Muscle layer of colon (tissue), 2 donors: ENCODE data around the gene TNXB.

Experiments used
- H3K27ac ChIP-seq: one replicate; pipeline ENCODE4 v1.7.0; 2013; ENCODE audit warnings: low read depth, mild to moderate bottlenecking, low read length, moderate library complexity
- H3K27me3 ChIP-seq, 2 donors: one replicate each; pipeline ENCODE4 v1.7.0; 2013; ENCODE audit warnings: low read length in 2 of 2, mild to moderate bottlenecking in 2 of 2; ENCODE audit not compliant: insufficient read depth in 2 of 2, control insufficient read depth in 1 of 2
- H3K36me3 ChIP-seq: one replicate; pipeline ENCODE4 v1.7.0; 2013; ENCODE audit warnings: mild to moderate bottlenecking, low read length; ENCODE audit not compliant: insufficient read depth
- H3K4me1 ChIP-seq: one replicate; pipeline ENCODE4 v1.7.0; 2013; ENCODE audit warnings: mild to moderate bottlenecking, low read length; ENCODE audit not compliant: insufficient read depth
- H3K4me3 ChIP-seq, 2 donors: one replicate each; pipeline ENCODE4 v1.7.0; 2013; ENCODE audit warnings: low read length in 2 of 2, low read depth in 1 of 2, mild to moderate bottlenecking in 1 of 2, moderate library complexity in 1 of 2
- H3K9ac ChIP-seq: one replicate; pipeline ENCODE4 v1.7.0; 2013; ENCODE audit warnings: low read length
- H3K9me3 ChIP-seq: one replicate; pipeline ENCODE4 v1.7.0; 2013; ENCODE audit warnings: mild to moderate bottlenecking, low read length
- donor health status: abdominal sarcoma.
- donor health status: Adenocarcinoma of cecum.

Gene TNXB

DNA sequence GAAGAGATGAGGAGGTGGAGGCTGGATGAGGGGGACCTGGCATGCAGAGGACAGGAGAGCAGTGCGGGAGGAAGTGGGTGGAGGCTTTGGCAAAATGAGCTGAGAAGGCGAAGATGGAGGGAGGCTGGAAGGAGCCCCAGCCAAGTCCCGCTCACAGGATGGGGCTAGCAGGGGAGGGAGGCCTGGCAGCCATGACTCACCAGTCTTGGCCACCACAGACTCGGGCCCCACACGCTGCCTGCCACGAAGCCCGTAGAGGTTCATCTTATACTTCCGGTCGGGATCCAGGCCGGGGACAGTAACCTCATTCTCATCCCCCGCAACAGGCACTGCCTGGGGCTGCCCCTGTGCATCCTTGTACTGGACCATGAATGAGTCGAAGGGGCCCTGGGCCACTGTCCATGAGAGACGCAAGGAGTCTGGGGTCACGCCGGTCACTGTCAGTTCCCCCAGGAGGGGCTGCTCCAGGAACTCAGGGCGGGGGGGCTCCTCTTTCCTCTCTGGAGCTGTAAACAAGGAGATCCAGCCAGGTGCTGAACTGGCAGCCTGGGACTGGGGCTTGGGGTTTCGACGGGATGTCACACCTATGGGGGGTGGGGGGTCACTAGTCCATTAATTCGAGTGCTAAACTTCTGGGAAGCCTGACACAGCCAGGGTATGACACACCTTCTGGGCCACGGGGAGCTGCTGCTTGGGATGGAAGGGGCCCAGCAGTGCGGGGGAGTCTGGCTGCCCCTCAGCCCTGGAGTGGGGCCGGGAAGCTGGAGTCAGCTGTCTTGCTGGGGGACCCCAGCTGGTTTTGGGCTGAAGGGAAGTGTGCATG, 27.8 kb downstream of the TNXB start:
- peaks cover 27% of the 10 kb centered on the region for H3K4me1 ChIP-seq
- H3K9me3 ChIP-seq = no peaks in the 10 kb centered on the region
- no peak overlapping the region for H3K9ac ChIP-seq
- no peak overlapping the region for H3K4me3 ChIP-seq
- H3K36me3 ChIP-seq = peaks cover 22% of the 10 kb centered on the region
- H3K27ac ChIP-seq = peak overlapping the region; percentile 9
- peaks cover 0 to 14% of the 10 kb centered on the region in 2 donors for H3K27me3 ChIP-seq

DNA sequence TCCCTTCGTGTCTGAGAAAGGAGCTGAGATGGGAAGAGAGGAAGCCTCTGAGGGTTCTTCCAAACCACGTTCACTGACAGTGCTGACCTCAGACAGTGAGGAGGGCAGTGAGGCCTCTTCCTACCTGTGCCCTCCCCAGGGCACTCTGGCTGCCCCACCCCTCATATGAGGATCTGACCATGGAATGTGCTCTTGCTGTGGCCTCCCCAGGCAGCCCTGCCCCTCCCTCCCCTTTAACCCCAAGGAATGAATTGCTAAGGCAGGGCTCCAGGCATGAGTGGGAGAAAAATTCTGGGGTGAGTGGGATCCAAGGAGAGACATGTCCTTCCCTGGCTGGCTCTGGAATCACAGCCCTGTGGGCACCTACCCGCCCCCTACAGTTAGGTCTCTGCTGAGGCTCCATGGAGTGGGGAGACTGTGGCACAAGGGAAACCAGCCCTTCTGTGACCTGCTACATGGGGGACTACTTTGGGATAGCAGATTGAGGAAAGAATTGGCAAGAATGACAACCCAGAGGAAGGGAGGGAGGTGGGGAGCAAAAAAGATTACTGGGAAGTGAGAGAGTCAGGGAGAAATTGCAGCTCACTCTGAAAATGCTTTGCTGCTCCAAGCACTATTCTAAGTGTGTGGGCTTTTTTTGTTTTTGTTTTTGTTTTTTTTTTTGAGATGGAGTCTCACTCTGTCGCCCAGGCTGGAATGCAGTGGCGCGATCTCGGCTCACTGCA, 29.4 kb downstream of the TNXB start:
- Histone ChIP-seq H3K36me3 (peaks cover 22% of the 10 kb centered on the region), H3K27ac (no peak overlapping the region), H3K9ac (no peak overlapping the region)

DNA sequence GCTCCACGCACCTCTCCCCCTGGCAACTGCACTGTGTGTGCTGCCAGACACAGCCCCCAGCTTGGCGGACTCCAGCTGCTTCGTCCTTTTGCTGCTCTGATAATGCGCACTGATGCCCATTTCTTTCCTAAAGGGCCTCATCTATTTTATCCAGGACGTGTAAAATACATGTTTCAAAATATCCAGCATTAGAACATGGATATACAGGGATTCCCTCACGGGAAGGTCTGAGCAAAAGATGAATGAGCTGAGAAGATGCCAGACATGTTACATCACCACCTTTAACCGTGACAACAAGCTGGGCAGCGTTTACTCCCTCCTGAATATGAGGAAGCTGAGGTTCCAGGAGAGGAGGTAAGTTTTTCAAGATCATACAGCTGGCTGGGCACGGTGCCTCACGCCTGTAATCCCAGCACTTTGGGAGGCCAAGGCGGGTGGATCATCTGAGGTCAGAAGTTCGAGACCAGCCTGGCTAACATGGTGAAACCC, 32.8 kb downstream of the TNXB start:
- peaks cover 14% of the 10 kb centered on the region for H3K36me3 ChIP-seq
- H3K27ac ChIP-seq = no peak overlapping the region
- peaks cover 10% of the 10 kb centered on the region for H3K4me1 ChIP-seq

More for the DNA sequence above, 29.4 kb downstream of the TNXB start:
- Histone ChIP-seq H3K27me3 (no peaks in the 10 kb centered on the region), H3K4me1 (peaks cover 27% of the 10 kb centered on the region), H3K4me3 (no peak overlapping the region), H3K9me3 (no peaks in the 10 kb centered on the region)

DNA sequence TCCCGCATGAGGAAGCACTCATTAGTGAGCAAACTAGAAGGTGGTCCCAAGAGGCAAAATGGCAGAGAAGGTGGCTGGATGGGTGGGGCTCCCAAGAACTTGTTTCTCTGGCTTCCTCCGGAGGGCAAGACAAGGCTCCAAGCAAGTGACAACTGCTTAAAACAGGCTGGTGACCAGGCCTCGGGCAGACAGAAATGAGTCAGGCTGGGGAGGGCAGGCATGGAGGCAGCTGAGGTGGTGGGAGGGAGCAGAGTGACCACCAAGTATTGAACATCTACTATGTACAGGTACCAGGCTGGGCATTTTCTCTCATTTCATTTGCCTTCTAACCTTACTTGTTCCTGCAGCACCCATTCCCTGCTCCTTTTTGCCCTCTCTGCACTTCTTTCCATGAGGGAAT, 33.4 kb downstream of the TNXB start:
- no peak overlapping the region for H3K9ac ChIP-seq
- H3K36me3 ChIP-seq = peaks cover 14% of the 10 kb centered on the region
- no peak overlapping the region for H3K4me3 ChIP-seq
- H3K27me3 ChIP-seq = no peaks in the 10 kb centered on the region
- no peak overlapping the region for H3K27ac ChIP-seq
- H3K4me1 ChIP-seq = peaks cover 7% of the 10 kb centered on the region
- no peaks in the 10 kb centered on the region for H3K9me3 ChIP-seq

More for the DNA sequence above, 32.8 kb downstream of the TNXB start:
- Histone ChIP-seq H3K9ac (no peak overlapping the region), H3K4me3 (no peak overlapping the region), H3K27me3 (no peaks in the 10 kb centered on the region), H3K9me3 (no peaks in the 10 kb centered on the region)

DNA sequence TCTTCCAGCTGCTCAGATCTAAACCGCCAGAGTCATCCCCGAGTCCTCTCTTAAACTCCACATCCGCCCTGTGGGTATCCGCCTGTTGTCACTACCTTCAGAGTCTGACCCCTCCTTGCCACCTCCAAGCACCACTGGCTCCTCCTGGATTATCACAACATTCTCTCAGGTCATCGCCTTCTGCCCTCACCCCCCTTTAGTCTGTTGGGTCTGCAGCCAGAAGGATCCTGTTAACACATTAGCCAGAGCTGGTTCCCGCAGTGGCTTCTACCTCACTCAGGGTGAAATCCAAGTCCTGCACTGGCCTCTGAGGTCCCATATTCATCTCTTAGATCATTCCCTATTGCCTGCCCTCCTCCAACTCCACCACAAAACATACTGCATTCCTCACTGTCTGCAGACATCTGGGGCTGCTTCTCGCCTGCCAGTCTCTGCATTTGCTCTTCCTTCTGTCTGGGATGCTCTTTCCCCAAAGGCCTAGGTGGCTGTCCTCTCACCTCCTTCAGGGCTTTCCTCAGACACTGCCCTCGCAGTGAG, 34.1 kb downstream of the TNXB start:
- peaks cover 14% of the 10 kb centered on the region for H3K36me3 ChIP-seq

DNA sequence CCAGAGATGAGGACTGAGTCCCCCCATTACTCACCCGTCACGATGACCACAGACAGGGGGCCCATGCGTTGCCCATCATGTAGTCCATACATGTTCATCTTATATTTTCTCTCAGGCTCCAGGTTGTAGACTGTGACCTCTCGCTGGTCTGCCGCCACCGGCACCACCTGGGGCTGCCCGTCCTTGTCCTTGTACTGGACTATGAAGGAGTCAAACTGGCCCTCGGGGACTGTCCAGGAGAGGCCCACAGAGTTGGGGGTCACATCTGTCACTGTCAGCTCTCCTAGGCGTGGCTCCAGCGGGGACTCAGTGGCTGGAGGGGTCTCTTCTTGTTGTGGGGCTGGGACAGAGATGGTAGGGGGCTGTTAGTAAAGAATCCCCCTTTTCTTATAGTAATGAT, 35.5 kb downstream of the TNXB start:
- H3K9me3 ChIP-seq = no peaks in the 10 kb centered on the region
- H3K36me3 ChIP-seq = peaks cover 9% of the 10 kb centered on the region
- peaks cover 10% of the 10 kb centered on the region for H3K4me1 ChIP-seq
- H3K27ac ChIP-seq = no peak overlapping the region
- H3K9ac ChIP-seq = no peak overlapping the region
- H3K27me3 ChIP-seq = no peaks in the 10 kb centered on the region
- no peak overlapping the region for H3K4me3 ChIP-seq

More for the DNA sequence above, 34.1 kb downstream of the TNXB start:
- H3K9me3 ChIP-seq = no peaks in the 10 kb centered on the region
- no peak overlapping the region for H3K9ac ChIP-seq
- no peaks in the 10 kb centered on the region for H3K27me3 ChIP-seq
- no peak overlapping the region for H3K4me3 ChIP-seq
- H3K4me1 ChIP-seq = peaks cover 10% of the 10 kb centered on the region
- H3K27ac ChIP-seq = no peak overlapping the region

DNA sequence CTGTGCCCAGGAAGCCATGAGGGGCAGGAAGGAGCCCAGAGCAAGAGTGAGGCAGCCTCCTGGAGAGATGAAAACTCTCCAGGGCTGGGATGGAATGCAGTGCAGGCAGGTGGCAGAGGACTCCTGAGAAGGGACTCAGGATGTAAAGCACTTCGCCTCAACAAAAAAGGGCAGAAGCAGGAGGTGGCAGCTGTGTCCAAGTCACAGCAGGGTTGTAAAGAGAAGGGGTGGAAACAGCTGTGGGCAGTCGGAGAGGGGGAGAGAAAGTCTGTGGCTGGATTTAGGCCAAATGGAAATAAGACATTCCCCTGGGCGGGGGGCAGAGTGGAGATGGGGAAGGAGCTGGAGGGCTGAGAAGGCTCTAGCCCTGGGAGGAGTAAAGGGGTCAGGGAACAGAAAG, 36.0 kb downstream of the TNXB start:
- Histone ChIP-seq H3K27ac (no peak overlapping the region), H3K9me3 (no peaks in the 10 kb centered on the region), H3K9ac (no peak overlapping the region), H3K4me1 (peaks cover 10% of the 10 kb centered on the region), H3K4me3 (no peak overlapping the region), H3K36me3 (peaks cover 13% of the 10 kb centered on the region), H3K27me3 (no peaks in the 10 kb centered on the region)

DNA sequence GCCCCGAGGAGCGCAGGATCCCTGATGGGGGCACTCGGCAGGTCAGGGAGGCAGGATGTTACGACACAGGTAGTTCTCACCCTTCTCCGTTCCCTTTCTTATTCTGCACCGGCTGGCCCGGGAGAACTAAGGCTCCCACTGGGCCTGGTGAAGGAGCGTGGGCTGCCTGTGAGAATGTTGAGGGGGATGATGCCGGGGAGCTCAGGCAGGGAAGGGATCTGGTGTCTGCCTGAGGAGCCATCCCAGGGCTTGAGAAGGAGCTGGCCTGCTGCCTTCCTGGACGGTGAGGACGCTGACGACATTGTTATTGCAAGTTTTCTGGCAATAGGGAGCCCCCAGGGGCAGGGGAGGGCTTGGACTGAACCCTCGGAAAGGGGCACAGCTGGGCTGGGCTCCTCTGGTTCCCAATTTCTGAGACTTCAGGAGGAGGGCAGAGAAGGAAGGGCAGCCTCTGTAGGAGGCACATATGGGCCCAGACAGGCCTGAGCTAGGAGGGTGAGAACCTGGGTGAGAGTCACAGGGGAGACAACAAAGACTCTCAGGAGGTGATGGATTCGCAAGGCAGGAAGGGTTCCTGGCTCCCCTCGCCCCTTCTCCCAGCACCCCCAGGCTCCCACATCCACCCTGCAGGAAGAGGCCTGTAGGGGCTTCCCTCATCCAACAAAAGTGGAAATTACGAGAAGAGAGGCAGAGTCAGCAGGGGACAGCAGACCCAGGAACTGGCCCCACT, 38.2 kb downstream of the TNXB start:
- H3K27me3 ChIP-seq = no peaks in the 10 kb centered on the region
- H3K9me3 ChIP-seq = no peaks in the 10 kb centered on the region
- H3K36me3 ChIP-seq = peaks cover 13% of the 10 kb centered on the region
- no peak overlapping the region for H3K4me3 ChIP-seq
- no peak overlapping the region for H3K27ac ChIP-seq
- no peak overlapping the region for H3K9ac ChIP-seq
- H3K4me1 ChIP-seq = peaks cover 7% of the 10 kb centered on the region

DNA sequence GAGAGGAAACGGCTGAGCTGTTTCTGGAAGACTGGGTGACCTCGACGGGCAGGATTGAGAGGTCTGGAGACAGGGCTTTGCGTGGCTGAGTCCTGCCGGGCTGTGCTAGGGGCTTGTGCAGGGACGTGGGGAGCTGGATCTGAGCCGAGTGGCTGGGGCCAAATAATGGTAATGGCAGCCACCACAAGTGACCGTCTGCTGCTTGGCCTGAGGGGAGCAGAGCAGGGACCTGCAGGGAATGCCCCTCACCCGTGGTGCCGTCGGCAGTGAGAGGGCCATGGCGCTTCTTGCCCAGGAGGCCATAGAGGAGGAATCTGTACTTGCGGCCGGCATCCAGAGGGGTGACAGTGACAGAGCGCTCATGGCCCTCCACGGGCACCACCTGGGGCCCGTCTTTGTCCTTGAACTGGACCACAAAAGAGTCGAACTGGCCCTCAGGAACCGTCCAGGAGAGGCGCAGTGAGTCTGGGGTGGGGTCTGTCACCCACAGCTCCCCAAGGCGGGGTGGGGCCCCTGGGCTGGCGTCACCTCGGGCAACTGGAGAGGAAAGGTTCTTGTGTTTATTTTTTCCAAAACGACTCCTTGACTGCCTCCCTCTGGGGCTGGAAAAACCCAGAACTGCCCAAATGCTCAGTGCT, 39.1 kb downstream of the TNXB start:
- no peaks in the 10 kb centered on the region for H3K27me3 ChIP-seq
- no peaks in the 10 kb centered on the region for H3K9me3 ChIP-seq
- no peak overlapping the region for H3K4me3 ChIP-seq
- H3K36me3 ChIP-seq = peaks cover 13% of the 10 kb centered on the region
- no peak overlapping the region for H3K27ac ChIP-seq
- peaks cover 7% of the 10 kb centered on the region for H3K4me1 ChIP-seq
- H3K9ac ChIP-seq = no peak overlapping the region

DNA sequence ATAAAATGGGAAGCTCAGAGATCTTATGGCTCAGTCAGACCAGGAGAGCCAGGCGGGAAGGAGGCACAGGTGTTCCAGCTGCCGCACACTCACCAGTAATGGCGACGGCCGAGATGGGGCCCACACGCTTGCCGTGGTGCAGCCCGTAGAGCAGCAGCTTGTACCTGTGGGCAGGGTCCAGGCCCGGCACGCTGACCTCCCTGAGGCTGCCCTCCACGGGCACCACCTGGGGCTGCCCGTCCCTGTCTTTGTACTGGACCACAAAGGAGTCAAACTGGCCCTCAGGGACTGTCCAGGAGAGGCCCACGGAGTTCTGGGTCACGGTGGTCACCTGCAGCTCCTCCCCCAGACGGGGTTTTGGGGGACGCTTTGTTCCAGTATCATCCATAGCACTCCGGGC, 39.7 kb downstream of the TNXB start:
- no peak overlapping the region for H3K9ac ChIP-seq
- no peak overlapping the region for H3K27ac ChIP-seq
- H3K4me1 ChIP-seq = peaks cover 7% of the 10 kb centered on the region
- H3K36me3 ChIP-seq = peaks cover 13% of the 10 kb centered on the region
- no peaks in the 10 kb centered on the region for H3K9me3 ChIP-seq
- H3K4me3 ChIP-seq = no peak overlapping the region
- H3K27me3 ChIP-seq = no peaks in the 10 kb centered on the region
